ENCODE measurements around the gene RFX1.
A peak's percentile ranks its signal among the peaks of the same experiment; 100 is the strongest.

RFX1 gene

GRCh38 chr19:13995878-13996765 lies 10.0 kb downstream of the RFX1 start:
- no peak for DNase-seq

- no peak for DNase-seq
Observed at GRCh38 chr19:13995017-13995728, 10.9 kb downstream of the RFX1 start.

DNA sequence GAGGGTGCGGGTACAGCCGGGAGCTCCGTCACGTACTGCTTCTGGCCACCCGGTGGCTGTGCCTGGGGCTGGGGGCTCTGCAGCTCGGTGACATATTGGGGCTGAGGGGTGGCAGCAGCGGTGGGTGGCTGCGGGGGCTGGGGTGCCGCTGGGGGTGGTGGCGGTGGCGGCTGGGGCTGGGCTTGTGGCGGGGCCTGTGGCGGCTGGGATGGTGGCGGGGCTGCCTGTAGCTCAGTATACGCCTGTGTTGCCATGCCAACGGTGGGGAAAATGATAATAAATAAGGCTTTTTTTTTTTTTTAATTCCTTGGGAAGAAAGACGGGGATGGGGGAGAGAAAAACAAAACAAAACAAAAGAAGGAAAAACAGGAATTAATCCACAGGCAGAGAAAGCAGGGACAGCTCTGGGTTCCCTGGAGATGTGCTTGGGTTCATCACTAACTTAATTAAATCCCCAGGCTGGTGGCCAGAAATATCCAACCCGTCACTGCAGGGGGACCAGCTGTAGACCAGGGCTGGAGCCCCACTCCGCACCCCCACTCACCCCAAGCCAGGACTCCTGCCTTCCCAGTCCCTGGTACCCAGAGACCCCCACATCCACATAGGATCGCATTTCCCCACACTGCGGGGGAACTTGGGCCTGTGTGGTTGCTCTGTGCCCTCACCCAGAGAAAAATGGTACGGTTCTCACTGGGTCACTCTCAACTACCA lies 12.4 kb downstream of the RFX1 start:
- no peak for DNase-seq

DNA sequence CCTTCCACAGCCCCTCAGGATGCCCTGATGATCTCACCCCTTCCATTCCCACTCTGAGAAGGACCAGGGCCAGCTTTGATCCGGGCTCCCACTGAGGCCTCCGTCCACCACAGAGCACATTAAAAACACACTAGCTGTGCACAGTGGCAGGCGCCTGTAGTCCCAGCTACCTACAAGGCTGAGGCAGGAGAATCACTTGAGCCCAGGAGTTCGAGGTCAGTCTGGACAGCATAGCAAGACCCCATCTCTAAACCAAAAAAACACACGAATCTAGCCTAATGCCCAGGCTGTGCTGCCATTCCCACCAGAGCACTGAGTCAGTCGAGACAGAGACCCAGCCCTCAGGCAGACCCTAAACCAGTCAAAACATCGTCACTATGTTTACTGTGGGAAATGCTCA lies 14.1 kb downstream of the RFX1 start:
- no peak for DNase-seq

DNA sequence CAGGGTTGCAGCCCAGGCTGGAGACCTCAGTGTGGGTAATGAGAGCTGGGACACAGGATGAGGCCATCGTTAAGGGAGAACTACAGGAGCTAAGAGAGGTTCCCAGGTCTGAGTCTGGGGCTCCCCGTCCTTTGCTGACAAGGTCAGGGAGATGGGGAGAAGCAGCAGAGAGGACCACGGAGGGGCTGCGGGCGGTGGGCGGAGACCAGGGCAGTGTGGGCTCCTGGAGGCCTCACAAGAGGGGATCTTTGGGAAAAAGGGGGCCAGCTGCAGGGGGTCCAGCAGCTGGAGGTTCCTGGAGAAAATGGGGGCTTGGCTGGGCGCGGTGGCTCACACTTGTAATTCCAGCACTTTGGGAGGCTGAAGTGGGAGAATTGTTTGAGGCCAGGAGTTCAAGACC lies 16.0 kb downstream of the RFX1 start:
- DNase-seq, result no peak

DNA sequence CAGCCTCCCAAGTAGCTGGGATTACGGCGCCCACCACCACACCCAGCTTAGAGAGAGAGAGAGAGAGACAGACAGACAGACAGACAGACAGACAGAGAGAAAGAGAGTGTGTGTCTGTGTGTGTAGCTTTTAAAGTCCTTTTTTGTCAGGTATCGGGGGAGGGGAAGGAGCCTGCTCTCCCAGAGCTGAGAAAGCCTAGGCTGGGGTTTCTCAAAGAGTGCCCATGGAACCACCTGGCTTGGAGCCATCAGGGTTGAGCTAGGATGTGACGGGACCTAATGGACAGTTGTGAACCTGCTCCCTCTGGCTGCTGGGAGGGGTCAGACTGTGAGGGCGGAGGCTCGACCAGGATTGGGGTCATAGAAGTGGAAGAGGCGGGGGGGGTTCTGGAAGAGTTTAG lies 16.6 kb downstream of the RFX1 start:
- no peak for DNase-seq

- DNase-seq, result no peak
Observed at GRCh38 chr19:13987101-13987890, 18.8 kb downstream of the RFX1 start.

- DNase-seq, result peak; percentile 76
Observed at GRCh38 chr19:13986348-13986904, 19.7 kb downstream of the RFX1 start.

DNA sequence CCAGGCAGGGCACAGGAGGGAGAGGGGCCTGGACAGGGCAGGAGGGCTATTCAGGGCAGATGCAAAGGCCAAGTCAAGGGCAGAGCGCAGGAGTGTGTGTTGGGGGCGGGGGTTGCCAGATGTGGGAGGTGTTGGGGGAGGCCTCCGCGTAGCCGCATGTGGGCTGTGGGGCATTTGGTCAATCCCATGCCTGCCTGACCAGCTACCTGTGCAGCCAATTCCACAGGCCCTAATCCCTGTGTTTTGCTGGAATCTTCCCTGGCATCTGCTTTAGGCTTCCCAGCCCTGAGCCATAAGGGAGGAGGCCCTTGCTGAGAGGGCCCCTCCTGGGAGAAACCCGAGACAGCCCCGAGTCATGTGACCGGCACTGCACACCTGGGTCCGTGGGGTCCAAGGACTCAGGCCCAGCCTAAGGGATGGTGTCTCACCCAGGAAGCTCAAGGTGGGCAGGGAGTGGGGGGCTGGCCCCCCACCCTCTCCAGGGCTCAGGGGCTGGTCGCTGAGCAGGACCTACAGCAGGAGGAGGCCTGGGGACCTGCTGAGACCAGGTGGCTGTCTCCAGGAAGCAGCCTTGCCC lies 20.3 kb downstream of the RFX1 start:
- no peak for DNase-seq

- DNase-seq, result no peak
Observed at GRCh38 chr19:13984875-13985741, 21.0 kb downstream of the RFX1 start.

DNA sequence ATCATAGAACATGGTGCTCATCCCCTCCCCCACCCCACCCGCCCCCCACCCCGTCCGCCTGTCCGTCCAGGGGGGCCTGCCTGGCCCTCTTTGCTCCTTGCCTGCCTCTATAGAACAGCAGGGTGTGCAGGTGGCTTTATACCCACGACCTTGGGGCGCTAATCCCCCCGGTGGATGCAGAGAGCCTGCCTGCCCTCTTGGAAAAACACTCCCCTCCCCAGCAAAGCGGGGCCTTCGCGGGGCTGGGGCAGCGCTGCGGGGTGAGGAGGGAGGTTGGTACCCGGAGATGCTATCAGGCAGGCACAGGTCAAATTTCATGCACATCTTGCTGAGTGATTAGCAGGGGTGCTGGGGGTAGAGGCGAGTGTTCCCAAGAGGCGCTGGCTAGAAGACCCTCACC lies 21.9 kb downstream of the RFX1 start:
- no peak for DNase-seq

GRCh38 chr19:13983213-13983889 lies 22.8 kb downstream of the RFX1 start:
- DNase-seq, result no peak

DNA sequence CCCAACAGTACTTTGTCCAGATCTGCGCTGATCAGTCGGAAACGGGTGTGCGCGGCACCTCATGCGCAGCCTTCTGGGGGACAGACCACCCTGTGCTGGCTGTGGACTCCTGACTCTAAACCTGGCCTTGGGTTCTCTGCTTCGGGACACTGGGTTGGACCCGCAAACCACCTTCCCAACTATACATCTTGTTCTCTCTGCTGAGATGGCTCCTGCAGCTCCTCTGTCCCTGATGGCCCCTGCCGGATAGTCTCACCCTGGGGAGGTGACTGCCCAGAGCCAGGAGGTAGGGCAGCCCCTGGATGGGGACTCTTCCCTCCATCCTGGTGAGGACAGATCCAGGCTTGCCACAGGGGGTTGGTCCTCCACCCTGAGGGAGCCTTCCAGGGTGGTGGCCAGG lies 23.3 kb downstream of the RFX1 start:
- DNase-seq, result no peak

- DNase-seq, result no peak
Observed at GRCh38 chr19:13981988-13982501, 24.1 kb downstream of the RFX1 start.

- DNase-seq, result no peak
Observed at GRCh38 chr19:13981467-13981866, 24.7 kb downstream of the RFX1 start.

DNA sequence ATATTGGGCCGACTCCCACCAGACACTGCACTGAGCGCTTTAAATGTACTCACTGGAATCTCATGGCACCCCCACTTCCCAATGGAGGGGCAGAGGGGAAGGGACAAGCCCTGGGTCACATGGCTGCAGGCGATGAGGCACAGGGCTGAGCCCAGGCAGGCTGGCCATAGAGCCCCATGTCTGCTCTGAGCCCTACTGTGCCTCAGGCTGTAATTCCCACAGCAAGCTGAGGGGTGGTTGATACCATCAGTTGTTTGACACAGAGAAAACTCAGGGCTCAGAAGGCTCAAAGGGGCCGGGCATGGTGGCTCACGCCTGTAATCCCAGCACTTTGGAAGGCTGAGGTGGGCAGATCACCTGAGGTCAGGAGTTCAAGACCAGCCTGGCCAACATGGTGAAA lies 25.1 kb downstream of the RFX1 start:
- no peak for DNase-seq

- DNase-seq, result no peak
Observed at GRCh38 chr19:13980340-13980739, 25.8 kb downstream of the RFX1 start.

- no peak for DNase-seq
Observed at GRCh38 chr19:13979686-13980085, 26.4 kb downstream of the RFX1 start.

- no peak for DNase-seq
Observed at GRCh38 chr19:13979244-13979615, 26.9 kb downstream of the RFX1 start.
